CD14-positive monocyte (primary cell): Measurements from ENCODE around the gene FAM110C. TPM values are rescaled to one million over a fixed set of nuclear protein-coding genes. Genes with fewer than 3 reads are reported as not detected.

Source experiments
- DNase-seq, 3 donors: peaks; one replicate each; pipeline ENCODE4 v3.0.0-alpha.2; 2011 to 2022
- H2AFZ ChIP-seq: 2 replicates; pipeline ENCODE4 v1.6.0; 2012; ENCODE audit warnings: mild to moderate bottlenecking, low read depth, low read length, inconsistent platforms; ENCODE audit not compliant: insufficient read depth, poor library complexity, severe bottlenecking
- H3K27ac ChIP-seq, 2 donors: 1 replicate in 1 of 2; 2 replicates in 1 of 2; pipeline ENCODE4 v1.5.1; 2012 to 2013; ENCODE audit warnings: low read length in 2 of 2, control low read depth in 1 of 2, inconsistent platforms in 1 of 2, low read depth in 1 of 2, mild to moderate bottlenecking in 1 of 2
- H3K27me3 ChIP-seq, 2 donors: one replicate each; pipeline versions ENCODE4 v1.6.0 to v1.6.1; 2011 to 2013; ENCODE audit warnings: low read length in 2 of 2; ENCODE audit not compliant: control insufficient read depth in 2 of 2, insufficient read depth in 2 of 2
- H3K36me3 ChIP-seq, 2 donors: replicated peaks in 1 of 2; 1 replicate in 1 of 2; 2 replicates in 1 of 2; pipeline versions ENCODE4 v1.5.1 to v1.6.1; 2012 to 2013; ENCODE audit warnings: low read length in 2 of 2, control low read depth in 1 of 2, inconsistent platforms in 1 of 2, mild to moderate bottlenecking in 1 of 2; ENCODE audit not compliant: insufficient read depth in 2 of 2, control insufficient read depth in 1 of 2
- H3K4me1 ChIP-seq, 2 donors: 1 replicate in 1 of 2; 2 replicates in 1 of 2; pipeline versions ENCODE4 v1.5.1 to v1.6.1; 2012 to 2013; ENCODE audit warnings: low read length in 2 of 2, control low read depth in 1 of 2, inconsistent platforms in 1 of 2, mild to moderate bottlenecking in 1 of 2, moderate library complexity in 1 of 2; ENCODE audit not compliant: insufficient read depth in 2 of 2, control insufficient read depth in 1 of 2
- H3K4me2 ChIP-seq: replicated peaks from 2 replicates; pipeline ENCODE3; 2012; ENCODE audit warnings: low read length, moderate library complexity, mild to moderate bottlenecking; ENCODE audit not compliant: poor library complexity, severe bottlenecking; ENCODE audit errors: extremely low read depth
- H3K4me3 ChIP-seq, 3 experiments: fragments of 200-600 bp in 1 of 3; sonication (generic) in 1 of 3; replicated peaks in 1 of 3; 1 replicate in 2 of 3; 2 replicates in 1 of 3; pipeline ENCODE4 v1.5.1; 2011 to 2013; ENCODE audit warnings: low read length in 3 of 3, mild to moderate bottlenecking in 3 of 3, control low read depth in 2 of 3, low read depth in 2 of 3, inconsistent platforms in 1 of 3, moderate library complexity in 1 of 3
- H3K79me2 ChIP-seq: 2 replicates; pipeline ENCODE4 v1.6.0; 2012; ENCODE audit warnings: mild to moderate bottlenecking, control low read depth, inconsistent platforms, low read length, moderate library complexity; ENCODE audit not compliant: insufficient read depth
- H3K9ac ChIP-seq: 2 replicates; pipeline ENCODE4 v1.6.0; 2017; ENCODE audit warnings: low read length, mild to moderate bottlenecking; ENCODE audit not compliant: insufficient read depth, poor library complexity, severe bottlenecking
- H3K9me3 ChIP-seq, 2 donors: replicated peaks in 1 of 2; 1 replicate in 1 of 2; 2 replicates in 1 of 2; pipeline versions ENCODE4 v1.5.1 to v1.6.1; 2012 to 2013; ENCODE audit warnings: low read length in 2 of 2, control low read depth in 1 of 2; ENCODE audit not compliant: control insufficient read depth in 1 of 2, insufficient read depth in 1 of 2
- H4K20me1 ChIP-seq: 2 replicates; pipeline ENCODE4 v1.6.0; 2012; ENCODE audit warnings: mild to moderate bottlenecking, low read length, control low read depth, moderate library complexity; ENCODE audit not compliant: insufficient read depth
- H3K27ac Mint-ChIP-seq, 7 donors: one replicate each; pipeline ENCODE4 v1.8.0; 2020; ENCODE audit warnings: mild to moderate bottlenecking in 7 of 7, mixed read lengths in 7 of 7, moderate library complexity in 6 of 7, inconsistent platforms in 2 of 7
- H3K27me3 Mint-ChIP-seq, 3 donors: one replicate each; pipeline ENCODE4 v1.8.0; 2021 to 2022; ENCODE audit warnings: low read depth in 3 of 3, mild to moderate bottlenecking in 3 of 3, mixed read lengths in 3 of 3, moderate library complexity in 3 of 3, inconsistent platforms in 1 of 3
- H3K36me3 Mint-ChIP-seq, 2 donors: one replicate each; pipeline ENCODE4 v1.8.0; 2020; ENCODE audit warnings: mixed read lengths in 2 of 2, inconsistent platforms in 1 of 2, mild to moderate bottlenecking in 1 of 2
- H3K4me1 Mint-ChIP-seq: one replicate; pipeline ENCODE4 v1.8.0; 2020; ENCODE audit warnings: mild to moderate bottlenecking, mixed read lengths
- H3K4me3 Mint-ChIP-seq, 2 donors: one replicate each; pipeline ENCODE4 v1.8.0; 2020; ENCODE audit warnings: mild to moderate bottlenecking in 2 of 2, mixed read lengths in 2 of 2, moderate library complexity in 1 of 2
- H3K9me3 Mint-ChIP-seq, 7 donors: one replicate each; pipeline ENCODE4 v1.8.0; 2020 to 2022; ENCODE audit warnings: mixed read lengths in 7 of 7, mild to moderate bottlenecking in 6 of 7, moderate library complexity in 6 of 7, inconsistent platforms in 2 of 7
- CTCF ChIP-seq: fragments of 200-600 bp; IDR thresholded peaks from one replicate; pipeline ENCODE4 v1.8.0; 2022; ENCODE audit warnings: antibody characterized with exemption, mild to moderate bottlenecking
- WGBS: methylation state at CpG from one replicate; pipeline ENCODE4 v1.1.5; 2013; ENCODE audit warnings: missing lambda C conversion rate; ENCODE audit not compliant: insufficient coverage; 5-methylcytosine and 5-hydroxymethylcytosine counted together
- intact Hi-C, 2 donors: fragments of 100-400 bp; cut with micrococcal nuclease; formaldehyde crosslinking; loops; one replicate each; pipeline versions ENCODE4 v1.15.0 to v1.15.1; 2023
- polyA plus RNA-seq, 3 donors: library from polyadenylated mRNA; depleted of rRNA in 1 of 3; unstranded in 2 of 3; stranded (reverse) in 1 of 3; fragments of 300-500 nt in 2 of 3; fragments of >200 nt in 1 of 3; fragmentation: Illumina TruSeq in 2 of 3; gene quantifications; 1 replicate in 2 of 3; 2 replicates in 1 of 3; pipeline ENCODE4 v1.2.3, GENCODE V29; 2012 to 2021

Gene FAM110C
- polyA plus RNA-seq, 3 donors: not detected

- H3K9ac ChIP-seq: no peak overlapping the region
- no peak overlapping the region for H3K4me2 ChIP-seq
- no peak for TF ChIP-seq CTCF
- peaks cover 5 to 23% of the 10 kb centered on the region in 2 donors for H3K9me3 ChIP-seq
- Mint-ChIP-seq H3K27me3 (peaks cover 51 to 64% (median 59%) of the 10 kb centered on the region in 3 donors), H3K4me3 (peak overlapping the region in 1 of 2 donors; percentile 67), H3K9me3 (peaks cover 2 to 23% (median 8%) of the 10 kb centered on the region in 7 donors), H3K36me3 (peaks cover 0 to 2% of the 10 kb centered on the region in 2 donors), H3K27ac (no peak overlapping the region), H3K4me1 (no peaks in the 10 kb centered on the region)
- H3K4me3 ChIP-seq: no peak overlapping the region
- no peaks in the 10 kb centered on the region for H3K79me2 ChIP-seq
- H4K20me1 ChIP-seq: no peaks in the 10 kb centered on the region
- H2AFZ ChIP-seq: no peak overlapping the region
- intact Hi-C loops: no loop called here
- no peaks in the 10 kb centered on the region for H3K4me1 ChIP-seq
- no peak for DNase-seq
- H3K27ac ChIP-seq: no peak overlapping the region
- H3K27me3 ChIP-seq: peaks cover 43 to 46% of the 10 kb centered on the region in 2 donors
- WGBS: 57% methylated on average over 1 of the region's 3 CpGs
- no peaks in the 10 kb centered on the region for H3K36me3 ChIP-seq
Measured at GRCh38 chr2:47737-48136, 1.4 kb upstream of the FAM110C start.

- Histone ChIP-seq H3K4me2 (no peak overlapping the region), H3K27me3 (peaks cover 43 to 47% of the 10 kb centered on the region in 2 donors), H3K4me1 (no peaks in the 10 kb centered on the region), H3K4me3 (no peak overlapping the region), H4K20me1 (no peaks in the 10 kb centered on the region), H3K79me2 (no peaks in the 10 kb centered on the region), H2AFZ (no peak overlapping the region), H3K27ac (no peak overlapping the region), H3K36me3 (no peaks in the 10 kb centered on the region), H3K9me3 (peaks cover 5 to 23% of the 10 kb centered on the region in 2 donors), H3K9ac (no peak overlapping the region)
- WGBS: 43% methylated on average over 14 of the region's 14 CpGs
- Mint-ChIP-seq H3K4me1 (no peaks in the 10 kb centered on the region), H3K4me3 (peak overlapping the region in 1 of 2 donors; percentile 67), H3K9me3 (peaks cover 2 to 23% (median 8%) of the 10 kb centered on the region in 7 donors), H3K27ac (no peak overlapping the region), H3K36me3 (peaks cover 0 to 2% of the 10 kb centered on the region in 2 donors), H3K27me3 (peaks cover 53 to 65% (median 59%) of the 10 kb centered on the region in 3 donors)
- no peak for DNase-seq
- no peak for TF ChIP-seq CTCF
- intact Hi-C loops: no loop called here
Measured at GRCh38 chr2:47346-47725, 1.0 kb upstream of the FAM110C start.
